MM.1S (cell line): ENCODE measurements around the gene RMDN3.

Experiments
- DNase-seq: peaks from one replicate; pipeline ENCODE4 v3.0.0-alpha.2; 2015
- H2AFZ ChIP-seq: fragments of 300-600 bp; sonication (generic); 2 replicates; pipeline ENCODE4 v1.6.0; 2016; ENCODE audit warnings: antibody characterized with exemption, low read length
- H3F3A ChIP-seq: fragments of 300-600 bp; sonication (generic); 2 replicates; pipeline ENCODE4 v1.6.1; 2016; ENCODE audit warnings: mild to moderate bottlenecking, antibody characterized with exemption, low read length, moderate library complexity, mixed read lengths; ENCODE audit not compliant: insufficient read depth
- H3K27ac ChIP-seq: fragments of 300-600 bp; sonication (generic); 2 replicates; pipeline ENCODE4 v1.5.1; 2016; ENCODE audit warnings: mild to moderate bottlenecking, low read length
- H3K27me3 ChIP-seq: fragments of 300-600 bp; sonication (generic); replicated peaks from 2 replicates; pipeline ENCODE4 v1.6.0; 2016; ENCODE audit warnings: low read length; ENCODE audit not compliant: insufficient read depth
- H3K36me3 ChIP-seq: fragments of 300-600 bp; sonication (generic); replicated peaks from 2 replicates; pipeline ENCODE4 v1.6.1; 2016; ENCODE audit warnings: mild to moderate bottlenecking, low read length, mixed read lengths; ENCODE audit not compliant: insufficient read depth
- H3K4me1 ChIP-seq: fragments of 300-600 bp; sonication (generic); 2 replicates; pipeline ENCODE4 v1.6.1; 2016; ENCODE audit warnings: low read length, mixed read lengths
- H3K4me2 ChIP-seq: fragments of 300-600 bp; sonication (generic); 2 replicates; pipeline ENCODE4 v1.6.0; 2016; ENCODE audit warnings: low read depth, low read length
- H3K4me3 ChIP-seq: fragments of 300-600 bp; sonication (generic); 2 replicates; pipeline ENCODE4 v1.5.1; 2016; ENCODE audit warnings: low read length, mixed read lengths
- H3K79me2 ChIP-seq: fragments of 300-600 bp; sonication (generic); 2 replicates; pipeline ENCODE4 v1.6.1; 2016; ENCODE audit warnings: mixed run types, low read length, mixed read lengths
- H3K9ac ChIP-seq: fragments of 300-600 bp; sonication (generic); 2 replicates; pipeline ENCODE4 v1.6.1; 2016; ENCODE audit warnings: low read length, mixed read lengths
- H3K9me2 ChIP-seq: fragments of 300-600 bp; sonication (generic); replicated peaks from 2 replicates; pipeline ENCODE4 v1.6.1; 2016; ENCODE audit warnings: mild to moderate bottlenecking, low read length, mixed read lengths; ENCODE audit not compliant: insufficient read depth
- H3K9me3 ChIP-seq: fragments of 300-600 bp; sonication (generic); replicated peaks from 2 replicates; pipeline ENCODE4 v1.6.1; 2016; ENCODE audit warnings: mild to moderate bottlenecking, low read length, mixed read lengths; ENCODE audit not compliant: insufficient read depth
- H4K20me1 ChIP-seq: fragments of 300-600 bp; sonication (generic); 2 replicates; pipeline ENCODE4 v1.6.1; 2016; ENCODE audit warnings: mild to moderate bottlenecking, low read length, moderate library complexity, mixed read lengths; ENCODE audit not compliant: insufficient read depth
- EZH2 ChIP-seq: fragments of 300-600 bp; sonication (generic); optimal IDR thresholded peaks from 2 replicates; pipeline ENCODE3; 2017; ENCODE audit warnings: low read depth, mild to moderate bottlenecking, antibody characterized with exemption, low read length, mixed read lengths
- EZH2phosphoT487 ChIP-seq: fragments of 300-600 bp; sonication (generic); IDR thresholded peaks from 2 replicates; pipeline ENCODE4 v1.6.1; 2018; ENCODE audit warnings: antibody characterized with exemption, low read length
- TF ChIP-seq, protein P1 (sequence below): fragments of 300-600 bp; sonication (generic); IDR thresholded peaks from 2 replicates; pipeline ENCODE4 v1.5.1; 2016; ENCODE audit warnings: antibody characterized with exemption, low read length, mixed read lengths

The RMDN3 gene

GRCh38 chr15:40799523-40799922 lies 44.5 kb upstream of the RMDN3 start:
- Histone ChIP-seq H3K27ac (no peak overlapping the region), H3K27me3 (no peaks in the 10 kb centered on the region), H3K4me2 (no peak overlapping the region), H3K79me2 (no peaks in the 10 kb centered on the region), H4K20me1 (no peaks in the 10 kb centered on the region), H3K9ac (no peak overlapping the region), H2AFZ (no peak overlapping the region), H3K9me3 (no peaks in the 10 kb centered on the region), H3K4me3 (no peak overlapping the region), H3F3A (no peaks in the 10 kb centered on the region), H3K4me1 (no peaks in the 10 kb centered on the region), H3K36me3 (no peaks in the 10 kb centered on the region), H3K9me2 (no peaks in the 10 kb centered on the region)
- DNase-seq, result no peak
- TF ChIP-seq EZH2 (no peak), EZH2phosphoT487 (no peak)
- TF ChIP-seq, protein P1, sequence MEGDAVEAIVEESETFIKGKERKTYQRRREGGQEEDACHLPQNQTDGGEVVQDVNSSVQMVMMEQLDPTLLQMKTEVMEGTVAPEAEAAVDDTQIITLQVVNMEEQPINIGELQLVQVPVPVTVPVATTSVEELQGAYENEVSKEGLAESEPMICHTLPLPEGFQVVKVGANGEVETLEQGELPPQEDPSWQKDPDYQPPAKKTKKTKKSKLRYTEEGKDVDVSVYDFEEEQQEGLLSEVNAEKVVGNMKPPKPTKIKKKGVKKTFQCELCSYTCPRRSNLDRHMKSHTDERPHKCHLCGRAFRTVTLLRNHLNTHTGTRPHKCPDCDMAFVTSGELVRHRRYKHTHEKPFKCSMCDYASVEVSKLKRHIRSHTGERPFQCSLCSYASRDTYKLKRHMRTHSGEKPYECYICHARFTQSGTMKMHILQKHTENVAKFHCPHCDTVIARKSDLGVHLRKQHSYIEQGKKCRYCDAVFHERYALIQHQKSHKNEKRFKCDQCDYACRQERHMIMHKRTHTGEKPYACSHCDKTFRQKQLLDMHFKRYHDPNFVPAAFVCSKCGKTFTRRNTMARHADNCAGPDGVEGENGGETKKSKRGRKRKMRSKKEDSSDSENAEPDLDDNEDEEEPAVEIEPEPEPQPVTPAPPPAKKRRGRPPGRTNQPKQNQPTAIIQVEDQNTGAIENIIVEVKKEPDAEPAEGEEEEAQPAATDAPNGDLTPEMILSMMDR, result no peak

DNA sequence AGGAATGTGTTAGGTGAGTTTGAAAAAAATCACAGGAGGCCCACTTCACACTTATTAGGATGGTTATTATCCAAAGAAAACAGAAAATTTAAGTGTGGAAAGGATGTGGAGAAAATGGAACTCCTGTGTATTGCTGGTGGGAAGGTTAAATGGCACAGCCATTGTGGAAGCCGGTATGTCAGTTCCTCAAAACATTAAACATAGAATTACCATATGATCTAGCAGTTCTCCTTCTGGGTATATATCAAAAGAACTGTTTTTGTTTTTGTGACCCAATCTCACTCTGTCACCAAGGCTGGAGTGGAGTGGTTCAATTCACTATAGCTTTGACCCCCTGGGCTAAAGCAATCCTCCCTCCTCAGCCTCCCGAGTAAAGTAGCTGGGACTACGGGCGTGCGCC lies 41.5 kb upstream of the RMDN3 start:
- Histone ChIP-seq H3K4me2 (no peak overlapping the region), H3K9me3 (no peaks in the 10 kb centered on the region), H3K4me3 (no peak overlapping the region), H3F3A (no peaks in the 10 kb centered on the region), H3K36me3 (no peaks in the 10 kb centered on the region), H3K9me2 (no peaks in the 10 kb centered on the region), H3K27me3 (no peaks in the 10 kb centered on the region), H3K4me1 (no peaks in the 10 kb centered on the region), H4K20me1 (no peaks in the 10 kb centered on the region), H3K9ac (no peak overlapping the region), H2AFZ (no peak overlapping the region), H3K27ac (no peak overlapping the region), H3K79me2 (peaks cover 5% of the 10 kb centered on the region; the same call in 1 of the 2 replicates)
- TF ChIP-seq EZH2phosphoT487, result no peak
- TF ChIP-seq, protein P1, result no peak
- no peak for TF ChIP-seq EZH2
- no peak for DNase-seq

DNA sequence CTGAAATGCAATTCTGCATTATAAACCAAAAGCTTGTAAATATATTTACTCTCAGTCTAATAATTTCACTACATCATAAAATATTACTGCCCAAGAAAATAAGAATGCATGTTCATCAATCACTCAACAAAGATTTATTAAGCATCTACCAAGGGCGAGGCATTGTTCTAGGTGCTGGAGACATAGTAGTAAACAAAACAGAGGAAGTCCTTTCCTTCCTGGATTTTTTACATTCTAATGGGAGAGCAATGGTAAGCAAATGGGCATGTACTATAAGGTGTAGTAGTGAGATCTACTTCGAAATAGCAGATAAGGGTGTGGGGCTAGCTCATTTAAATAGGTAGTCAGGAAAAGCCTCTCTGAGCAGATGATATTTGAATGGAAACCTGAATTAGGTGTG lies 41.0 kb upstream of the RMDN3 start:
- Histone ChIP-seq H3F3A (no peaks in the 10 kb centered on the region), H3K4me2 (no peak overlapping the region), H3K79me2 (peaks cover 5% of the 10 kb centered on the region; the same call in 1 of the 2 replicates), H2AFZ (no peak overlapping the region), H4K20me1 (no peaks in the 10 kb centered on the region), H3K4me1 (no peaks in the 10 kb centered on the region), H3K9me2 (no peaks in the 10 kb centered on the region), H3K9ac (no peak overlapping the region), H3K9me3 (no peaks in the 10 kb centered on the region), H3K27me3 (no peaks in the 10 kb centered on the region), H3K27ac (no peak overlapping the region), H3K4me3 (no peak overlapping the region), H3K36me3 (no peaks in the 10 kb centered on the region)
- TF ChIP-seq EZH2phosphoT487 (no peak), EZH2 (no peak)
- TF ChIP-seq, protein P1, result no peak
- DNase-seq, result no peak
